ENCODE measurements around the gene COL4A1.
A peak's percentile ranks its signal among the peaks of the same experiment; 100 is the strongest.

Gene COL4A1

GRCh38 chr13:110289174-110289573, 17.8 kb downstream of the COL4A1 start:
- no peak for DNase-seq (ENCODE audit: low read depth in 2 of 2)
- TF ChIP-seq CTCF (IDR thresholded peaks at IDR 0.05; ENCODE audit: low read depth, low read length), result no peak

GRCh38 chr13:110286833-110287819, 19.8 kb downstream of the COL4A1 start:
- TF ChIP-seq CTCF (IDR thresholded peaks at IDR 0.05; ENCODE audit: low read depth, low read length), result no peak
- H3K4me3 ChIP-seq (replicated peaks in 1 of 2; ENCODE audit: low read depth in 2 of 2, low read length in 2 of 2), result no peak overlapping the region
- peak; percentile 33 to 75 for DNase-seq (ENCODE audit: low read depth in 2 of 2)

More at GRCh38 chr13:110289174-110289573, 17.8 kb downstream of the COL4A1 start:
- no peak overlapping the region for H3K4me3 ChIP-seq (replicated peaks in 1 of 2; ENCODE audit: low read depth in 2 of 2, low read length in 2 of 2)

DNA sequence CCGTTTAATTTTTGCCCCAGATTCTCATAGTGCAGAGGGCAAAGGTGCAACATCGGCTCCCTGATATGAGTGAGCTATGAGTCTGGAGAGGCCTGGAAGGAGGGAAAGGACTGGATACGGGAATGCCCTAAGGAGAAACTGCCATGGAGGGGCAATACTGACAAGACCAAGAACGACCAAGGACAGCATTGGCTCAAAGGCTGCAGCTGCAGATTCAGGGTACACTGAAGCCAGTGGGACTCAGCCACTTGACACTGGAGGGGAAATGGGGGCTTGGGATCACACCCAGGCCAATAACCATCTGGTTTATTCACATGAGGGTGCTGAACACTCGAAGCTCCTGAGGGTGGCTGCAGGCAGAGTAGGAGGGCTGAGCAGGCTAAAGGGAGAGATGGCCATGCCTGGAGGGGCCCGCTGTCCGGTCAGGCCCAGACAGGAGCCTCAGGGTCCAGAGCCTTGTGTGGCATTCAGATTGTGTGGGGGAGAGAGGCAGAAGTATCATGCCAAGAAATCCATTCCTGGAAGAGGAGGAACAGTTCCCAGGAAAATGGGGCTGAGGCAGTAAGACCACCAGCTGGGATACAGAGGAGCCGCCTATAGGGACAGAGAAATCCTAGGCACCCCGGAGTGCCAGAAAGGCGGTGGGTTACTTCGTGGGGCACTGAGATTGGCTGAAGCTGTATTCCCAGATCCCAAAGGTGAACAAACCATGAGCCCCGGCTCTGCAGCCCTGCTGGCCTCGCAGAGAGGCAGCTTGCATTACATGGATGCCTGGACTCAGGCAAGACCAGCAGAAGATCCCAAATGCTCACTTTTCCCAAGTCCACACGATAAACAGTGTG, 20.7 kb downstream of the COL4A1 start:
- no peak overlapping the region for H3K4me3 ChIP-seq (replicated peaks in 1 of 2; ENCODE audit: low read depth in 2 of 2, low read length in 2 of 2)
- no peak for DNase-seq (ENCODE audit: low read depth in 2 of 2)
- no peak for TF ChIP-seq CTCF (IDR thresholded peaks at IDR 0.05; ENCODE audit: low read depth, low read length)

DNA sequence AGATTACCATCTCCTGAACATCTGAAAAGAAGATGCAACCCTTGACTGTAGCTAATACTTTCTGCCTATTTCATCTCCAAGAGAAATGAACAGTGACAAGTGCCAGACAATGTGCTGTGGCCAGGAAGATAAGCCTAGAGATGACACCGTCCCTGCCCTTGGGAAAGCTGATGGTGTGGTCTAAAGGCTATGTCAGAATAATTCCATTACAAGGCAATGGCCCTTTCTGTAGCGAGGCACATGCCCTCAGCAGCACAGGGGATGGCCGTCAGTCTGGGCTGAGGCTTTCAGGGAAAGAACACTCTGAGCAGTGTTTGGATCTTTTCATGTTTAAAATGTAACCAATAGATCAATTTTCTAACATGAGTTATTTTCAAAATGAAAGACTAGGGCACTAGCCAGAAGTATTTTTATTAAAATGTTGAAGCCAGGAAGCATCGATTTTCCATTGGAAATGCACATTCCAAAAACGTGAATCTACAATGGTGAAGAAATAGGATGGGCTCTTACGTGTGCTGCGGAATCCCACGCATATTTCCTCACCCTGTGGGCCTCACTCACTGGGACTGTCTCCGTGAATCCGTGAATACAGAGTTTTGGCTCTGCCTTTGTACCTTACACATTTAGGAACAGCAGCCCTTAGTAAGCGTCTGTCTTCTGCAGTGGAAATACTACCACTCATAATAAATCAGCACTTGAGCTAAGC, 22.0 kb downstream of the COL4A1 start:
- TF ChIP-seq CTCF (IDR thresholded peaks at IDR 0.05; ENCODE audit: low read depth, low read length), result no peak
- H3K4me3 ChIP-seq (replicated peaks in 1 of 2; ENCODE audit: low read depth in 2 of 2, low read length in 2 of 2), result no peak overlapping the region
- DNase-seq (ENCODE audit: low read depth in 2 of 2), result peak in 1 of 2 donors; percentile 58

GRCh38 chr13:110283736-110284517, 23.0 kb downstream of the COL4A1 start:
- no peak for TF ChIP-seq CTCF (IDR thresholded peaks at IDR 0.05; ENCODE audit: low read depth, low read length)
- peak in 1 of 2 donors; percentile 39 for DNase-seq (ENCODE audit: low read depth in 2 of 2)
- H3K4me3 ChIP-seq (replicated peaks in 1 of 2; ENCODE audit: low read depth in 2 of 2, low read length in 2 of 2), result no peak overlapping the region
